Esophagus squamous epithelium (tissue), 5 donors: ENCODE measurements around the gene STAT4. TPM values are rescaled to one million over a fixed set of nuclear protein-coding genes. Genes with fewer than 3 reads are reported as not detected.

Experiments used
- DNase-seq: peaks from one replicate; lab custom pipeline; 2025; lab: John Stamatoyannopoulos, UW
- H3K27ac ChIP-seq, 4 donors: fragments of 200-600 bp; sonication (generic); one replicate each; pipeline ENCODE4 v1.5.1; 2016 to 2019; ENCODE audit warnings: mild to moderate bottlenecking in 1 of 4
- H3K27me3 ChIP-seq, 4 donors: fragments of 200-600 bp; sonication (generic); 1 replicate in 3 of 4; 2 replicates in 1 of 4; pipeline versions ENCODE4 v1.5.1 to v1.6.0; 2017 to 2021; ENCODE audit warnings: antibody characterized with exemption in 1 of 4
- H3K36me3 ChIP-seq, 3 donors: fragments of 200-600 bp; sonication (generic); one replicate each; pipeline ENCODE4 v1.5.1; 2016 to 2019
- H3K4me1 ChIP-seq, 3 donors: fragments of 200-600 bp; sonication (generic); one replicate each; pipeline ENCODE4 v1.5.1; 2017 to 2019
- H3K4me3 ChIP-seq, 4 donors: fragments of 200-600 bp; sonication (generic); 1 replicate in 3 of 4; 2 replicates in 1 of 4; pipeline ENCODE4 v1.5.1; 2016 to 2019; ENCODE audit warnings: mild to moderate bottlenecking in 2 of 4, moderate library complexity in 1 of 4
- H3K9me3 ChIP-seq, 3 donors: fragments of 200-600 bp; sonication (generic); one replicate each; pipeline ENCODE4 v1.5.1; 2016 to 2019
- POLR2A ChIP-seq, 4 donors: fragments of 450-650 bp; IDR thresholded peaks; one replicate each; pipeline ENCODE4 v1.6.1; 2017; ENCODE audit warnings: antibody characterized with exemption in 4 of 4, mild to moderate bottlenecking in 4 of 4, moderate library complexity in 3 of 4
- WGBS, 2 donors: methylation state at CpG; one replicate each; pipeline ENCODE4 v1.1.5; 2018; 5-methylcytosine and 5-hydroxymethylcytosine counted together
- intact Hi-C: fragments of 100-400 bp; cut with DNase I; formaldehyde crosslinking; loops from one replicate; pipeline ENCODE4 v1.15.0; 2022
- small RNA-seq, 4 donors: library from RNA; depleted of rRNA; stranded (forward); fragments of <200 nt; gene quantifications; one replicate each; pipeline ENCODE3, GENCODE V24; 2016
- total RNA-seq, 4 donors: library from RNA; depleted of rRNA; stranded (reverse); fragments of >200 nt; gene quantifications; one replicate each; pipeline ENCODE4 v1.1.0, GENCODE V29; 2016
- TF ChIP-seq, protein P1 (sequence below), 6 experiments: fragments of 450-650 bp in 4 of 6; fragments of 200-600 bp in 2 of 6; sonication (generic) in 2 of 6; IDR thresholded peaks; one replicate each; pipeline ENCODE4 v1.5.1; 2016 to 2019; ENCODE audit warnings: antibody characterized with exemption in 6 of 6, mild to moderate bottlenecking in 4 of 6, moderate library complexity in 4 of 6
- donor health status: DM: yes; HTN: yes; CAD: no.

STAT4 gene
- total RNA-seq, 4 donors from 2014 or later, result 0.47 to 3.2 (median 2.1) TPM

DNA sequence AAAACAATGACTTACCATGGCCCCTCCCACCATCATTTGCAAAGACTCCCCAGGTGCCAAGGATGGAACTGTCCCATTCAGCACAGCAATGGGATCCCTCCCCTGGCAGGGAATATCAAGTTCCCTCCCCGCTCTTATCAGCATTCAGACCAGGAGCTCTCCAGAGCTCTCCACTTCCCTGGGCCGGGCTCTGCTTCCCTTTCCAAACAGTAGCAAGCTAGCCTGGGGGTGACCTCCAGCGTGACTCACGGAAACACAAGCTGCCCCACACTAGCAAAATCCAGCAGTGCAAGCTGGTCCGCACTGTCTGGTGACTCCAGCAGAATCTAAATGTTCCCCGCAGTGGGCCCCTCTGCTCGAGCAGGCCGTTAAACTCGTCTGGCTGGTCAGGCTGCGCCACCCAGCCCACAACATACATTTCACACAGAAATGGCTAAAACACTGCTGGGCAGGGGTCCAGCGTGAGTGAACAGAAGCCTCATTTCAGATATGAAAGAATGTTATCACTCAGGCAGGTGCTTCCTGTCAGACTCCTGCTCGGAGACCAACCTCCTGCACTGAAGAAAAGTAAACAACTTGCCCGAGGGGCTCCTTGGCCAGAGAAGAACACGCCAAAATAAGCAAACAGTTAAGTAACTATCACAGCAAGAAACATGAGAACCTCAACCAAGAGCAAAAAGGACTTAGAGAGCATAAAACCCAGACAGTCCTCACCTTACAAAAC is 170.7 kb downstream of the STAT4 start:
- Histone ChIP-seq H3K27ac (peak overlapping the region in 3 of 4 donors; percentile 40 to 54 (median 45)), H3K36me3 (peaks cover 23 to 100% (median 75%) of the 10 kb centered on the region in 3 donors), H3K4me1 (no peaks in the 10 kb centered on the region), H3K4me3 (peak overlapping the region in 1 of 4 donors; percentile 16), H3K27me3 (no peaks in the 10 kb centered on the region), H3K9me3 (no peaks in the 10 kb centered on the region)
- TF ChIP-seq, protein P1, sequence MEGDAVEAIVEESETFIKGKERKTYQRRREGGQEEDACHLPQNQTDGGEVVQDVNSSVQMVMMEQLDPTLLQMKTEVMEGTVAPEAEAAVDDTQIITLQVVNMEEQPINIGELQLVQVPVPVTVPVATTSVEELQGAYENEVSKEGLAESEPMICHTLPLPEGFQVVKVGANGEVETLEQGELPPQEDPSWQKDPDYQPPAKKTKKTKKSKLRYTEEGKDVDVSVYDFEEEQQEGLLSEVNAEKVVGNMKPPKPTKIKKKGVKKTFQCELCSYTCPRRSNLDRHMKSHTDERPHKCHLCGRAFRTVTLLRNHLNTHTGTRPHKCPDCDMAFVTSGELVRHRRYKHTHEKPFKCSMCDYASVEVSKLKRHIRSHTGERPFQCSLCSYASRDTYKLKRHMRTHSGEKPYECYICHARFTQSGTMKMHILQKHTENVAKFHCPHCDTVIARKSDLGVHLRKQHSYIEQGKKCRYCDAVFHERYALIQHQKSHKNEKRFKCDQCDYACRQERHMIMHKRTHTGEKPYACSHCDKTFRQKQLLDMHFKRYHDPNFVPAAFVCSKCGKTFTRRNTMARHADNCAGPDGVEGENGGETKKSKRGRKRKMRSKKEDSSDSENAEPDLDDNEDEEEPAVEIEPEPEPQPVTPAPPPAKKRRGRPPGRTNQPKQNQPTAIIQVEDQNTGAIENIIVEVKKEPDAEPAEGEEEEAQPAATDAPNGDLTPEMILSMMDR (IDR thresholded peaks at IDR 0.05), result no peak
- no peak for TF ChIP-seq POLR2A (IDR thresholded peaks at IDR 0.05)
- WGBS, 2 donors, result 64 to 68% methylated on average over 8 to 13 of the region's 14 CpGs
- intact Hi-C loops, result no loop called here
- DNase-seq, result peak; percentile 19

Small RNA genes lying within 50 kb of the gene (small RNA-seq; reads per million reads assigned to genes)
- 0 to 0.89 (median 0.07) reads per million in 4 donors for gene RNU6-959P

Other genes starting within 250 kb of the STAT4 start
- 10 to 100 TPM; 23.6 to 58.9 (median 36.1) TPM for gene STAT1, start 136.8 kb downstream of the STAT4 start, total RNA-seq
- 100 to 1,000 TPM in 1 of 4 donors, 10 to 100 TPM in 3; 24.6 to 152 (median 37.5) TPM for gene MYO1B, start 94.4 kb upstream of the STAT4 start, total RNA-seq